GM19452 (cell line): Measurements from ENCODE around the gene NNT.
"Not testable (repeated sequence)": the region's sequence is repeated elsewhere in the genome, so short reads cannot be mapped to it uniquely, and the experiment has no call there.

ENCODE experiments used
- ATAC-seq: cut with Tn5 transposase; IDR thresholded peaks from one replicate; pipeline ENCODE4 v1.9.1; 2021; ENCODE audit not compliant: unreplicated experiment

NNT gene

DNA sequence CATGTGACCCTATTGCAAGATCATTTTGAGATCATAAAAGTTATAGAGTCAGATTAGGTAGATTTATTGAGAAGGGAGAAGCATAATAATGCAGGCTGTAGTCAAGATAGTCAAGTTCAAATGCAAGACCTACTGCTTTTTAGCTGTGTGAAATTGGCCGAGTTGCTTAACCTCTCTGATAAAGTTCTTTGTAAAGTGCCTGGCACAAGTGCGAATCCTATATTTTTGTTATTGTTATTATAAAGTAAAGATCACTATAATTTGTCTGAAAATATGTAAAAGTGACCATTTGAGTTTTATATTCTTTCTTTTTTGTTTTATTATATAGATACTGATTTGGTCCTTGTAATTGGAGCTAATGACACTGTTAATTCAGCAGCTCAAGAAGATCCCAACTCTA is 99.3 kb downstream of the NNT start:
- no peak for ATAC-seq

DNA sequence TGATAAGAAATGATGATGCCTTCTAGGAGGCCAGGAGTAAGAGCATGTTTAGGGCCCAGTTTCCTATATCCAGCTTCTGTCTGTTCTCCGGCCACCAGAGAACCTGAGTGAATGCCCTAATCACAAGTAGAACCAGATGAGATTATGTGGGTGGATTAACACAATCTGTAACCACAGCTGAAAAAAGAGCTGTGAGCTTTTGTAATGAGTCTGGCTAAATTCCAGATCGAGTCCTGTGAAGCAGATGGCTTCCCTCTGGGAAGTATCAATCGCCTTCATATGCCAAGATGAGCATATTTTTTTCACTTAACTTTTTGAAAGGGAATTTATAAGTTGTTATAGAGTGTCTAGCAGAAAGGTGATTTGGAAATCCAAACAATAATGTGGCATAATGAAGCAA is 99.8 kb downstream of the NNT start:
- ATAC-seq: no peak

DNA sequence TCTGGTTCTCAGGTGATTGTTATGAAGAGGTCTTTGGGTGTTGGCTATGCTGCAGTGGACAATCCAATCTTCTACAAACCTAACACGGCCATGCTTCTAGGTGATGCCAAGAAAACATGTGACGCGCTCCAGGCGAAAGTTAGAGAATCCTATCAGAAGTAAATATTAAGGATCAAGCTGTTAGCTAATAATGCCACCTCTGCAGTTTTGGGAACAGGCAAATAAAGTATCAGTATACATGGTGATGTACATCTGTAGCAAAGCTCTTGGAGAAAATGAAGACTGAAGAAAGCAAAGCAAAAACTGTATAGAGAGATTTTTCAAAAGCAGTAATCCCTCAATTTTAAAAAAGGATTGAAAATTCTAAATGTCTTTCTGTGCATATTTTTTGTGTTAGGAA is 101.3 kb downstream of the NNT start:
- ATAC-seq: no peak

DNA sequence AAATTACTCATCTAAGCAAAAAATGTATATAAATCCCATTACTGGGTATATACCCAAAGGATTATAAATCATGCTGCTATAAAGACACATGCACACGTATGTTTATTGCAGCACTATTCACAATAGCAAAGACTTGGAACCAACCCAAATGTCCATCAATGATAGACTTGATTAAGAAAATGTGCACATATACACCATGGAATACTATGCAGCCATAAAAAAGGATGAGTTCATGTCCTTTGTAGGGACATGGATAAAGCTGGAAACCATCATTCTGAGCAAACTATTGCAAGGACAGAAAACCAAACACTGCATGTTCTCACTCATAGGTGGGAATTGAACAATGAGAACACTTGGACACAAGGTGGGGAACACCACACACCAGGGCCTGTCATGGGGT is 103.6 kb downstream of the NNT start:
- not testable (repeated sequence) for ATAC-seq

DNA sequence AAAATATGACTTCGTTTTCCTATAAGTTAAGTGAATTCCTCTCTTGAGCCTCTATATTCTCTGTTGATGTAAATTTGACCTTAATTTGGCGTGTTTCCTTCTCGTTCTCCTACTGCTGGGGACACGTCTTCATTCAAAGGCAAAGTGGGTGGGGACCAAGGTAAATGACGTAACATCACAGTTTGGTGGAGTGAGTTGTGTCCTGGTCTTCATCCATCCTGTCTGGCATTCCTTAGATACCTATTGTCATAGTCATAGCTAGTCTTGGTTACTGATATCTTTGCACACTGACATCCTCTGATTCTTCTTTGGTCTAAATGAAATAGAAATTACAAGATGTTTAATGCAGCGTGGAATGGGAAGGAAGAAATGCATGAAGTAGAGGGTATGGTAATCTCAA is 108.5 kb downstream of the NNT start:
- ATAC-seq: no peak

DNA sequence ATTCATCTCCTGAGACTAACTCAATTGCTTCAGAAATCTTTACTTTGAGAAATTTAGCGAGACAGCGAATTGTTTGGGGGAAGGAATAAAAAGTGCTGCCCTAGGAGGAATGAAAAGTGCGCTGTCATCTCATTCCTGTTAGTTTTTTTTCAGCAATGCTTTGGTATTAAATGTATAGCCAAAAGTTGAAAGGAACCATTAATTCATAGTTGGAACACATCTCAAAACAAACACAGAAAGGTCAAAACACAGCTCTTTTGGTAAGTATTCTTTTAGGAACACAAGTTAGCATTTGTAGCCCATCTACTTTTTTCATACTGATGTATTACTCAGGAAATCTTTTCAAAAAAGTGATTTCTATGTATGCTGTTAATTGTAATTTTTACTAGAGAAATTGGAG is 109.1 kb downstream of the NNT start:
- no peak for ATAC-seq

DNA sequence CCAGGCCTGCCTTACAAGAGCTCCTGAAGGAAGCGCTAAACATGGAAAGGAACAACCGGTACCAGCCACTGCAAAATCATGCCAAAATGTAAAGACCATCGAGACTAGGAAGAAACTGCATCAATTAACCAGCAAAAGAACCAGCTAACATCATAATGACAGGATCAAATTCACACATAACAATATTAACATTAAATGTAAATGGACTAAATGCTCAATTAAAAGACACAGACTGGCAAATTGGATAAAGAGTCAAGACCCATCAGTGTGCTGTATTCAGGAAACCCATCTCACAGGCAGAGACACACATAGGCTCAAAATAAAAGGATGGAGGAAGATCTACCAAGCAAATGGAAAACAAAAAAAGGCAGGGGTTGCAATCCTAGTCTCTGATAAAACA is 116.8 kb downstream of the NNT start:
- not testable (repeated sequence) for ATAC-seq

DNA sequence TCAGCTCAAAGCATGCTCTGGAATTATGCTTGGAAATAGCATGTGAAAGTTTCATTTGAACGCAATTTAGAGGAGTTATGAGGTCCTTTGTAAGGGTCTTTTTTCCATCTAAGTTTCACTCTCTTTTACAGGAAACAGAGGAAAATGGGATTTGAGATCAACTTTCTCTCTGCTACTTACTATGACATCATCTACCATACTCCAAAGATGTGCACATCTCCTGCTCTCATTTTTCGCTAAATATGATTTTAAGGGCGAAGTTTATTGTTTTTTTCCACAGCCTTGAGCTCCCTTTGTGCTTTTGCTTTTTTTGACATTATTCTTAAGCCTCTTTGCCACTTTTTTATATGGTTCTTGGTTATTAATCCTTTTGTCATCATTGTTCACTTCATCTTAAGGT is 125.6 kb downstream of the NNT start:
- ATAC-seq: no peak

DNA sequence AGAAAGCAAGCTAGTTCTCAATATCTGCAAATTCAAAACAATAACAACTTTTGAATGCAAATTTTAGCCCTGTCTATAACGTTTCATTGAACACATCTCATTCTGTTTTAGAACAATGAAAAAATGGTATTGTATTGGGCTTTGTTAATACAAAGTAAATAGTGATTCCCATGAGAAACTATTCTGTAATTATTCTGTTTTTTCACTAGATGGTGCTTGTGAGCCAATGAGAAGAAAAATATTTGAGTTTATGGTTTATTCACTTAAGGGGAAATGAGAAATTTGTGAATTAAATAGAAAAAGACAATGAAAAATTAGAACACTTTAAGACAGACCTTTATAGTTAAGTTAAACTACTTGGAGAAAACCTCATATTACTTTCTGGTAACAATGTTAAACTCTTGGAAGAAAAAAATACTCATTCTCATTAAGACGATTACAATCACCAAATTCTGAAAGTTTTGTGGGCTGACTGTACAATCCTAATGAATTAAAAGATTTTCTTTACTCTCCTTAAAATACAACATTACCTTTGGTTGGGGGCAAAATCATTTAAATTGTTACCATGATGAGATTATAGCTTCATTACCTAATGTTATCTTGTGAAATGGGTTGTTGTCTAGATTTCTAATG is 127.0 kb downstream of the NNT start:
- no peak for ATAC-seq

DNA sequence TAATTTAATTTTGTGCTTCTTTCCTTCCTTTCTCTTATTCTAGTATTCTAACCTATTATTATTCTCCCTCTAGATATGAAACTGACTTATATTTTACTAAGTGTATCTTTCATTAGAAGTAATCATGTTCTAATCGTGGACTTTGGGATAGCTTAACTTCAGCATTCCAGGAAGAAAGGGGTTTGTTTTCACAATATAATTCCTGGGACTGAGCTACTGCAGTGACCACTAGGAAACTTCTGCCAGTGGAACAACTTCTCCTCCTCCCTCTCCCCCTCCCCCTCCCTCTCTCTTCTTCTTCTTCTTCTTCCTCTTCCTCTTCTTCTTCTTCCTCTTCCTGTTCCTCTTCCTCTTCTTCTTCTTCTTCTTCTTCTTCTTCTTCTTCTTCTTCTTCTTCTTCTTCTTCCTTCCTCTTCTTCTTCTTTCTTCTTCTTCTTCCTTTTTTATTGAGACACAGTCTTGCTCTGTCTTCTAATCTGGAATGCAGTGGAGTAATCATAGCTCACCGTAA is 127.9 kb downstream of the NNT start:
- ATAC-seq: no peak

DNA sequence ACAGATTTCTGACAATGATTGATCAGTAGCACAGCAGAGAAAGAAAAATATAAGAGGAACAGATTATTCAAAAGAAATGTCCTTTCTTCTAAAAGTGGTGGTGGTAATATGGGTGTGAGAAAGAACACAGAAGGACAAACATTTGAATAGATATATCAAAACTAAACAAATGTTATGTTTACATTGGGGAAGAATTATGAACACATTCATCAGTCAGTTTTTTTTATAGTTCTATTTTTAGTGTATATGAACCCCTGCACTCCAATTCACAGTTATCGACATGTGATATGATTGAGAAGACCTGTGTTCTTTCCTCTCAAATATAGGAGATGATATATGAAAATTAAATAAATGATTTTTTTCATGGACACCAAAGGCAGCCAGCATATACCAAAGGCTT is 128.6 kb downstream of the NNT start:
- ATAC-seq: no peak

DNA sequence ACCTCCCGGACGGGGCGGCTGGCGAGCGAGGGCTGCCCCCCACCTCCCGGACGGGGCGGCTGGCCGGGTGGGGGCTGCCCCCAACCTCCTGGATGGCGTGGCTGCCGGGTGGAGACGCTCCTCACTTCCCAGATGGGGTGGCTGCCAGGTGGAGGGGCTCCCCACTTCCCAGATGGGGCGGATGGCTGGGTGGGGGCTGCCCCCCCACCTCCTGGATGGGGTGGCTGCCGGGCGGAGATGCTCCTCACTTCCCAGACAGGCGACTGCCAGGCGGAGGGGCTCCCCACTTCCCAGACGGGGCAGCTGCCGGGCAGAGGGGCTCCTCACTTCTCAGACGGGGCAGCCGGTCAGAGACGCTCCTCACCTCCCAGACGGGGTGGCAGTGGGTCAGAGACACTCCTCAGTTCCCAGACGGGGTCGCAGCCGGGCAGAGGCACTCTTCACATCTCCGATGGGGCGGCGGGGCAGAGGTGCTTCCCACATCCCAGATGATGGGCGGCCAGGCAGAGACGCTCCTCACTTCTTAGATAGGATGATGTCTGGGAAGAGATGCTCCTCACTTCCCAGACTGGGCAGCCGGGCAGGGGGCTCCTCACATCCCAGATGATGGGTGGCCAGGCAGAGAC is 143.1 kb downstream of the NNT start:
- not testable (repeated sequence) for ATAC-seq

DNA sequence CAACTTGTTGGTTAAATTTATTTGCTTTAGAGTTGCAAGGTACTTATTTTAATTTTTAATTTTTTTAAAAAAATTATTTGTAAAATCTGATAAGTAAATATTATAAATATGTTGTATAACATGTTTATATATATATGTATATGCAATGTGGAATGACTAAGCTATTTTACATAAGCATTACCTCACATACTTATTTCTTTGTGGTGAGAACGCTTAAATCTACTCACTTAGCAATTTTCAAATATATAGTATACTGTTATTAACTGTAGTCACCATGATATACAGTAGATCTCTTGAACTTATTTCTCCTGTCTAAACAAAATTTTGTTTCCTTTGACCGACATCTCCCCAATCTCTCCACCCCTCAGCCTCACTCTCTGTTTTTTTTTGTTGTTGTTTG is 147.8 kb downstream of the NNT start:
- ATAC-seq: no peak

DNA sequence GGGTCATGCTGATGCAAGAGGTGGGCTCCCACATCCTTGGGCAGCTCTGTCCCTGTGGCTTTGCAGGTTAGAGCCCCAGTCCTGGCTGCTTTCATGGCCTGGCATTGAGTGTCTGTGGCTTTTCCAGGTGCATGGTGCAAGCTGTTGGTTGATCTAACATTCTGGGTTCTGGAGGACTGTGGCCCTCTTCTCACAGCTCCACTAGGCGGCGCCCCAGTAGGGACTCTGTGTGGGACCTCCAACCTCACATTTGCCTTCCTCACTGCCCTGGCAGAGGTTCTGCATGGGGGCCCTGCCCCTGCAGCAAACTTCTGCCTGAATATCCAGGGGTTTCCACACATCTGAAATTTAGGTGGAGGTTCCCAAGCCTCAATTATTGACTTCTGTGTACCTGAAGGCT is 150.1 kb downstream of the NNT start:
- ATAC-seq: no peak
